SHP77 (cell line): ENCODE results near the gene STK11.

Source experiments
- DNase-seq, 2 experiments: peaks; one replicate each; lab custom pipeline; 2025; lab: John Stamatoyannopoulos, UW

STK11 gene

GRCh38 chr19:1205114-1206099 is at the start of gene STK11:
Gene STK11 (plus strand): TSS chr19:1205778. CDS start chr19:1206914, 1,136 bp downstream.
- DNase-seq = no peak

- DNase-seq = no peak
Observed at GRCh38 chr19:1156305-1156801, 49.2 kb upstream of the STK11 start.

GRCh38 chr19:1156830-1157615 is 48.6 kb upstream of the STK11 start:
- DNase-seq = no peak

- DNase-seq = no peak
Observed at GRCh38 chr19:1157931-1158884, 47.4 kb upstream of the STK11 start.

GRCh38 chr19:1158885-1159448 is 46.6 kb upstream of the STK11 start:
- no peak for DNase-seq

- no peak for DNase-seq
Observed at GRCh38 chr19:1159864-1160595, 45.5 kb upstream of the STK11 start.

- DNase-seq = no peak
Observed at GRCh38 chr19:1161716-1162115, 43.9 kb upstream of the STK11 start.

- DNase-seq = no peak
Observed at GRCh38 chr19:1162404-1163282, 42.9 kb upstream of the STK11 start.

- DNase-seq = no peak
Observed at GRCh38 chr19:1163283-1163933, 42.2 kb upstream of the STK11 start.

- DNase-seq = no peak
Observed at GRCh38 chr19:1163934-1164683, 41.5 kb upstream of the STK11 start.

- DNase-seq = no peak
Observed at GRCh38 chr19:1164684-1165531, 40.7 kb upstream of the STK11 start.

- DNase-seq = no peak
Observed at GRCh38 chr19:1166872-1167573, 38.6 kb upstream of the STK11 start.

GRCh38 chr19:1167687-1168571 is 37.6 kb upstream of the STK11 start:
- DNase-seq = no peak

GRCh38 chr19:1168572-1169410 is 36.8 kb upstream of the STK11 start:
- no peak for DNase-seq

- DNase-seq = no peak
Observed at GRCh38 chr19:1169411-1169791, 36.2 kb upstream of the STK11 start.
